ENCODE results near the gene GPS1. TPM values are rescaled to one million over a fixed set of nuclear protein-coding genes. Genes with fewer than 3 reads are reported as not detected.

The GPS1 gene
- polyA plus RNA-seq, 1 of the 3 experiments (the other 2 are of a cell fraction): 264 TPM

- TF ChIP-seq ZBTB33 (IDR thresholded peaks at IDR 0.05; ENCODE audit: borderline replicate concordance, low read depth): no peak
- Histone ChIP-seq H3K9ac (no peak overlapping the region), H3K4me2 (no peak overlapping the region), H3K27me3 (ENCODE audit: insufficient read depth) (no peaks in the 10 kb centered on the region), H3K79me2 (ENCODE audit: insufficient read depth) (no peaks in the 10 kb centered on the region), H3K27ac (ENCODE audit: low read depth in 2 of 2, low read length in 1 of 2) (no peak overlapping the region), H3K4me3 (ENCODE audit: low read depth in 2 of 2, low read length in 1 of 2) (no peak overlapping the region), H4K20me1 (ENCODE audit: insufficient read depth) (no peaks in the 10 kb centered on the region), H3F3A (replicated peaks; ENCODE audit: insufficient read depth) (peaks cover 21% of the 10 kb centered on the region), H3K9me3 (no peaks in the 10 kb centered on the region), H3K4me1 (ENCODE audit: control insufficient read depth in 1 of 2, insufficient read depth in 2 of 2, low read depth in 1 of 2, low read length in 1 of 2) (no peaks in the 10 kb centered on the region), H3K36me3 (replicated peaks in 1 of 2; ENCODE audit: control insufficient read depth in 1 of 2, insufficient read depth in 2 of 2, low read length in 1 of 2) (peaks cover 0 to 2% of the 10 kb centered on the region in 2 experiments), H3K9me2 (no peaks in the 10 kb centered on the region), H2AFZ (ENCODE audit: low read depth) (no peak overlapping the region)
- ChIA-PET CTCF (interaction anchor here (0.7 to 4.1 kb wide), 3 partner anchors 19 to 72 kb away, joined by 3 to 12 read pairs (median 4); partner anchors contain the start of gene DCXR), POLR2A (interaction anchor here (0.6 to 0.7 kb wide), 2 partner anchors 10 to 371 kb away, joined by 3 read pairs; no protein-coding TSS in a partner anchor)
- WGBS (ENCODE audit: low lambda C conversion rate): 74% methylated on average over 6 of the region's 6 CpGs
- no peak for DNase-seq
These were observed 21.1 kb downstream of the GPS1 start for GRCh38 chr17:82072827-82073226.

GRCh38 chr17:82073446-82073845 lies 21.7 kb downstream of the GPS1 start:
- H3K79me2 ChIP-seq (ENCODE audit: insufficient read depth): no peaks in the 10 kb centered on the region
- no peak overlapping the region for H3K9ac ChIP-seq
- H3K27me3 ChIP-seq (ENCODE audit: insufficient read depth): no peaks in the 10 kb centered on the region
- POLR2A ChIA-PET: no interaction called here
- TF ChIP-seq ZBTB33 (IDR thresholded peaks at IDR 0.05; ENCODE audit: borderline replicate concordance, low read depth) (no peak), SIN3A (IDR thresholded peaks at IDR 0.05; ENCODE audit: borderline replicate concordance, low read depth, low read length) (no peak), RCOR1 (IDR thresholded peaks at IDR 0.05; ENCODE audit: low read length) (no peak), TAF1 (IDR thresholded peaks at IDR 0.05; ENCODE audit: borderline replicate concordance, low read depth, low read length) (no peak), MAX (IDR thresholded peaks at IDR 0.05; ENCODE audit: low read depth) (no peak)
- WGBS (ENCODE audit: low lambda C conversion rate): 50% methylated on average over 9 of the region's 9 CpGs
- H3K9me2 ChIP-seq: no peaks in the 10 kb centered on the region
- H3K4me2 ChIP-seq: no peak overlapping the region
- peaks cover 5 to 7% of the 10 kb centered on the region in 2 experiments for H3K36me3 ChIP-seq (replicated peaks in 1 of 2; ENCODE audit: control insufficient read depth in 1 of 2, insufficient read depth in 2 of 2, low read length in 1 of 2)
- no peak overlapping the region for H3K4me3 ChIP-seq (ENCODE audit: low read depth in 2 of 2, low read length in 1 of 2)
- H3K4me1 ChIP-seq (ENCODE audit: control insufficient read depth in 1 of 2, insufficient read depth in 2 of 2, low read depth in 1 of 2, low read length in 1 of 2): no peaks in the 10 kb centered on the region
- CTCF ChIA-PET: interaction anchor here (1.0 to 4.1 kb wide), 2 partner anchors 20 to 36 kb away, joined by 3 to 12 read pairs; partner anchors contain the start of gene DCXR
- H3F3A ChIP-seq (replicated peaks; ENCODE audit: insufficient read depth): peaks cover 21% of the 10 kb centered on the region
- no peaks in the 10 kb centered on the region for H4K20me1 ChIP-seq (ENCODE audit: insufficient read depth)
- DNase-seq: no peak
- H2AFZ ChIP-seq (ENCODE audit: low read depth): no peak overlapping the region
- no peaks in the 10 kb centered on the region for H3K9me3 ChIP-seq
- H3K27ac ChIP-seq (ENCODE audit: low read depth in 2 of 2, low read length in 1 of 2): no peak overlapping the region

All from SK-N-SH (cell line).